Fibroblast of skin of right quadriceps (primary cell): ENCODE results near the gene TEX53.

Experiments
- DNase-seq: peaks from one replicate; pipeline ENCODE4 v3.0.0-alpha.2; 2013

TEX53 gene

GRCh38 chr9:114657705-114658104 is at the start of gene TEX53:
TEX53 (minus strand) TSS chr9:114657805; CDS start chr9:114657774, 31 bp downstream.
- no peak for DNase-seq

- DNase-seq: no peak
These were observed 49.1 kb upstream of the TEX53 start for GRCh38 chr9:114706711-114707110.

GRCh38 chr9:114701988-114702387 is 44.4 kb upstream of the TEX53 start:
- DNase-seq: no peak

GRCh38 chr9:114697951-114698351 is 40.3 kb upstream of the TEX53 start:
- DNase-seq: no peak

GRCh38 chr9:114696814-114697544 is 39.4 kb upstream of the TEX53 start:
- peak; percentile 59 for DNase-seq

DNA sequence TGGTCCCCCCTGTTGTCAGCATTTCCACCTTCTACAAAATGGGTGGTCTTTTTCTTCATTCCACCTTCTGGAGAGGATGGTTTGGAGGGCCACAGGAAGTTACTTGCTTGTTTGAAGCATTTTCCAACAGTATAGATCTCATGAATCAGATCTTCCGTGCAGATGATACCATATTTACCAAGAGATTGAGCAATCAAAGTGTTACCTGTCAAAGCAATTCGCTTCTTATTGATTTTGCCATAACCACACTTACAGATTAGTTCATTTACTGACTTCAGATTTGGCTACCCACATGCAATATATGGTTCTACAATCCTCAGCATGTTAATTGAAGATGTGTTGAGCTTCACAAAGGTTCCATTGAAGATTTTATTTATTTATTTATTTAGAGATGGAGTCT is 38.3 kb upstream of the TEX53 start:
- no peak for DNase-seq

GRCh38 chr9:114694719-114695269 is 37.2 kb upstream of the TEX53 start:
- DNase-seq: no peak

GRCh38 chr9:114694146-114694545 is 36.5 kb upstream of the TEX53 start:
- peak; percentile 82 for DNase-seq

DNA sequence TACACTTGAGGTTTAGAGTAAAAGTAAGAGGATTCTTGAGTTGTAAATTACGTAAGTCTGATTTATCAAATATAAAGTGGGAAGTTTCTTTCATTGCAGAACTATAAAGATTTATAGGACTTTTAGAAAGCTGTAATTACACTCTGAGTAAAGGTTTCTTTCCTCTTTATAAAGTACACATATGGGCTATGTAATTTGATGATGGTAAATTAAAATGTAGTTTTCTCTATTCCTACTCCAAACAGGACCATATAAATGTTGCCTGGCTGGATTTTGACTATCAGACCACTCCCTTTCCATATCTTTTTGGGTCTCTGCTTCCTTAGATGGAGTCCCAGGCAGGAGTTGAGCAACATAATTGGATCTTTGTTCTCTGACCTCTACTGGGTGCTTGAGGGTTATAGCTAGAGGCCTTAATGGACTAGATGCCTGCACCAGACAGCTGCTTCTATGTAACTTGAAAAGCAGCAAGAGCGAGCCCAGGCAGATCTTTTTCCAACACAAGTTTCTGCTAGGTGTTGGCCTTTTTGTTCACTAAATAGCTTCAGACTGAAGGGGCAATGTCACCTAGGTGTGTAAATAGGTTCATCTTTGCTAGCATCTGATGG is 35.7 kb upstream of the TEX53 start:
- no peak for DNase-seq

GRCh38 chr9:114691956-114692295 is 34.3 kb upstream of the TEX53 start:
- DNase-seq: no peak

- DNase-seq: peak; percentile 96
These were observed 33.7 kb upstream of the TEX53 start for GRCh38 chr9:114691046-114691955.

GRCh38 chr9:114690308-114690707 is 32.7 kb upstream of the TEX53 start:
- DNase-seq: no peak

DNA sequence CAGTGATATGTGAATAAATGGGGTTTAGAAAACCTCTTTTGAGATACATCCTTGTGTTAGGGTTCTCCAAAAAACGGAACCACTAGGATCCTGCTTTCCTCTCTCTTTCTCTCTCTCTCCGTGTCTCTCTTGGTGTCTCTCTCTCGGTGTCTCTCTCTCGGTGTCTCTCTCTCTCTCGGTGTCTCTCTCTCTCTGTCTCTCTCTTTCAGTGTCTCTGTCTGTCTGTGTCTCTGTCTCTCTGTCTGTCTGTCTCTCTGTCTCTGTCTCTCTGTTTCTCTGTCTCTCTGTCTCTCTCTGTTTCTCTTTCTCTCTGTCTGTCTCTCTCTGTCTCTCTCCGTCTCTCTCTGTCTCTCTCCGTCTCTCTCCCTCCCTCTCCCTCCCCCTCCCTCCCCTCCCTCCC is 32.2 kb upstream of the TEX53 start:
- no peak for DNase-seq

DNA sequence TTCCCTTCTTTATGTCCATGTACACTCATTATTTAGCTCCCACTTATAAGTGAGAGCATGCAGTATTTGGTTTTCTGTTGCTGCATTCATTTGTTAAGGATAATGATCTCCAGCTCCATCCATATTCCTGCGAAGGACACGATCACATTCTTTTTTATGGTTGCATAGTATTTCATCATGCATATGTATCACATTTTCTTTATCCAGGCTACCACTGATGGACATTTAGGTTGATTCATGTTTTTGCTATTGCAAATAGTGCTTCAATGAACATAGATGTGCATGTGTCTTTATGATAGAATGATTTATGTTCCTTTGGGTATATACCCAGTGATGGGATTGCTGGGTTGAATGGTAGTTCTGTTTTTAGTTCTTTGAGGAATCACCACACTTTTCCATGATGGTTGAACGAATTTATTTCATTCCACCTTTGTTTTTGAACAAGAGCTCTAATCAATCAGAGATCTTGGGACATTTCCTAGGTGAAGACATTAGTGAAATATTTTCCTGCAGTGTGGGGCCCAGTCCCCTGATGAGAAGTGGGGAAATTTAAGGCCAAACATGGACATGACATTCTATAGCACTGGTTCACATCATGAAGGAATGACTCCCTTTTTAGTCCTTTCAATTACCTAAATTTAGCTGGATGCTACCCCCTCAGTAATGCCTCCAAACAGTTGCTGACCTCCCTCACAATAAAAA is 31.5 kb upstream of the TEX53 start:
- DNase-seq: no peak

GRCh38 chr9:114688379-114688778 is 30.8 kb upstream of the TEX53 start:
- no peak for DNase-seq

DNA sequence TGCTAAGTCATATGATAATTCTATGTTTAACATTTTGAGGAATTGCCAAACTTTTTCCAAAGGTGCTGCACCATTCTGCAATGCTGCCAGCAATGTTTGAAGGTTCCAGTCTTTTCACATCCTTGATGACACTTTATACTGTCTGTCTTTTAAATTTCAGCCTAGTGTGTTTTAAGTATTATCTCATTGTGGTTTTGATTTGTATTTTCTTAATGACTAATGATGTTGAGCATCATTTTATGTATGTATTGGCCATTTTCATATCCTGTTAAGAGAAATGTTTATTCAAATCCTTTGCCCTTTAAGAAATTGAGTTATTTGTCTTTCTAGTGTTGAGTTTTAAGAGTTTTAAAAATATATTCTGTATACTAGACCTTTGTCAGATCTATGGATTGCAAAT is 29.4 kb upstream of the TEX53 start:
- DNase-seq: peak; percentile 55

DNA sequence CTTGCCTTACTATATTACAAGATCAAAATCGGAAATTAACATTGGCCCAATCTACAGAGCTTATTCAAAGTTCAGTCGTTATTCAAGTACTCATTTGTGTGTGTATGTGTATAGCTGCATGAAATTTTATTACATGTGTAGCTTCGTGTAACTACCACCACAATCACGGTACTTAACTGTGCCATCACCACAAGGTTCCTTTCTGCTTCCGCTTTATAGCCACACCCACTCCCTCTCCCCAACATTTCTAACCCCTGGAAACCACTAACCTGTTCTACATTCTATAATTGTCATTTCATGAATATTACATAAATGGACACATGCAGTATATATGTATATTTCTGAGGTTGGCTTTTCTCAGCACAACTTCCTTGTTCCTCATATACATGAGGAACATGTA is 28.3 kb upstream of the TEX53 start:
- no peak for DNase-seq

DNA sequence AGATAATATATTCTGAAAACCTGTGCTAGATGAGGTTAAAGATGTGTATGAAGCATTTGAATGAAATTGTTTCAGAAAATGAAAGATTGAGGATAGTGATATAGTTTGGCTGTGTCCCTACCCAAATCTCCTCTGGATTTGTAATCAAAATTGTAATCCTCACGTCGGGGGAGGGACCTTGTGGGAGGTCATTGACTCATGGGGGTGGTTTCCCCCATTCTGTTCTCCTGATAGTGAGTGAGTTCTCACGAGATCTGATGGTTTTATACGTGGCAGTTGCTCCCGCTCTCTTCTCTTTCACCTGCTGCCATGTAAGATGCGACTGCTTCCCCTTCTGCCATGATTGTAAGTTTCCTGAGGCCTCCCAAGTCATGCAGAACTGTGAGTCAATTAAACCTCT is 26.4 kb upstream of the TEX53 start:
- DNase-seq: no peak

DNA sequence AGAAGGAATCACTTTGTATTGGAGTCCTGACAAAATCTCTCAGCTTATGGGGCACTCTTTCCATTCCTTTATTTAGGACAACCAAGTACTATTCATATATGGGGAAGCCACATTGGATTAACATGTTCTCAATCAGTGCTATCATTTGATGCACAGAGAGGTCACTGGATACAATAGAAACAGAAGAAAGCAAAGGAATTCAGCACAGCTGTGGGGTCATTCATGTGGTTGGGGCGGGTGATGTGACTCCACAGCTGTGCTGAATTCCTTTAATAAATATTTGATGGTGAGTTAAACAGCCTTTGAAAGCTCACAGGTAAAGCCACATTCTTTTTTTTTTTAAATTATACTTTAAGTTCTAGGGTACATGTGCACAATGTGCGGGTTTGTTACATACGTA is 25.2 kb upstream of the TEX53 start:
- no peak for DNase-seq

- peak; percentile 73 for DNase-seq
These were observed 24.2 kb upstream of the TEX53 start, which contains the start of gene TEX48 for GRCh38 chr9:114681594-114682332. TEX48 (minus strand) TSS chr9:114682192; CDS start chr9:114671723, 10,469 bp downstream.

GRCh38 chr9:114680259-114681001 is 22.8 kb upstream of the TEX53 start:
- DNase-seq: no peak
